Tibial nerve (tissue), 4 donors: ENCODE results near the gene ALDOB.

ENCODE experiments used
- CTCF ChIP-seq, 5 experiments: fragments of 200-600 bp in 3 of 5; fragments of 450-650 bp in 2 of 5; sonication (generic) in 3 of 5; IDR thresholded peaks; one replicate each; pipeline ENCODE4 v1.5.1; 2016 to 2019; ENCODE audit warnings: antibody characterized with exemption in 5 of 5, mild to moderate bottlenecking in 3 of 5, moderate library complexity in 2 of 5
- EP300 ChIP-seq, 2 donors: sonication (generic); formaldehyde crosslinking; IDR thresholded peaks; one replicate each; pipeline ENCODE4 v1.6.1; 2017; ENCODE audit warnings: antibody characterized with exemption in 2 of 2, mild to moderate bottlenecking in 1 of 2

- no peak for TF ChIP-seq EP300 (IDR thresholded peaks at IDR 0.05)
- TF ChIP-seq CTCF (IDR thresholded peaks at IDR 0.05), result no peak
Measured at GRCh38 chr9:101457003-101457402, 21.4 kb upstream of the ALDOB start.
